Activated T-cell treated with anti-CD3 and anti-CD28 coated beads for 48 hours (primary cell): Measurements from ENCODE around the gene NRTN.
"Not testable (repeated sequence)": the region's sequence is repeated elsewhere in the genome, so short reads cannot be mapped to it uniquely, and the experiment has no call there.

Experiments used
- DNase-seq: peaks from one replicate; pipeline ENCODE4 v3.0.0-alpha.2; 2020; ENCODE audit warnings: low read depth

The NRTN gene

DNA sequence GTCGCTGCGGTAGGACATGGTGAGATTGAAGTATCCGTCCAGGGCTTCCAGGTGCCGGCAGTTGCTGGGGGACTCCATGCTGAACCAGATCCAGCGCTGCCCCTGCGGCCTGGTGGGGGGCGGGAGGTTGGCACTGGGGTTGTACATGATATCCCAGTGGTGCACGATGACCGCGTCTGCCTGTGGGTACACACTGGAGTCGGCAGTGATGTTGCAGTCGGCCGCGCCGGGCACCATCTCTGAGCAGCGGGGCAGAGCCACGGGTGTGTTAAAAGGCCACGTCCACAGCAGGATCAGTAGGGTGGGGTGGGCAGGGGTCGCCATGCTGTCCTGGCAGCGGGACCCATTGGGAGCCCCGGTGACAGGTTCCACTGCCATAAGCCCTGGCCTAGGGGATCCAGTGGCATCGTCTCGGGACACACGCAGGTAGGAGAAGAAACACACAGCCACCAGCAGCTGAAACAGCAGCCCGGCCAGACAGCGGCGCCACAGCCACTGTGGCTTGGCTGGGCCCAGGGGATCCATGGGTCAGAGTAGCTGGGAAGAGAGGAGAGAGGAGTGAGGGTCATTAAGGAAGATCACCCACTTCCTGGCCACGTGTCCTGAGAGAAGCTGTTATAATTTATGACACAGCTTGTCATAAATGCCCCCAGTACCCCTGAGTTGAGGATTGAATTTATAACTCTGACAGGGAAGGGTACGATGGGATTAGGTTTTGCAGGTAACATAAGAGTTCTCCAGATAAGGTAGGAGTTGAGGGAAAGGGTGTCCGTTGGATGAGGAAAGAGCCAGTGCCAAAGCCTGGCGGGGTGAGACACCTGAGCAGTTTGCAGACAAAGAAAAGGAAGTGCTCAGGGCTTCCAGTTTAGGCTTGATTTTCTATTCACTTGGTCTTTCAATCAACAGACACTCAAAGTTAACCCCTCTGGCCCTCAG, 62.6 kb downstream of the NRTN start:
- DNase-seq: no peak

DNA sequence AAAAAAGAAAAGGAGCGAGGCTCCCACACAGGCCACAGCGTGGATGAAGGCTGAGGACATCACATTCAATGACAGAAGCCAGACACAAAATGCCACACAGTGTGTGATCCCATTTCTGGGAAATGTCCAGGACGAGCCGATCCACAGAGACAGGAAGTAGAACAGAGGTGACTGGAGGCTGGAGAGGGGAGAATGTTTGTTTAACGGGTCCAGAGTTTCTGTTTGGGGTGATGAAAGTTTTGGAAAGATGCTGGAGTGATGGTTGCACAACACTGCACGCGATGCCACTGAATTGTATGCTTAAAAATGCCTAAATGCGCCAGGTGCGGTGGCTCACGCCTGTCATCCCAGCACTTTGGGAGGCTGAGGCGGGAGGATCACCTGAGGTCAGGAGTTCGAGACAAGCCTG, 66.1 kb downstream of the NRTN start:
- DNase-seq: no peak

GRCh38 chr19:5873617-5874199, 68.8 kb downstream of the NRTN start:
- no peak for DNase-seq

GRCh38 chr19:5874496-5874895, 69.6 kb downstream of the NRTN start:
- DNase-seq: not testable (repeated sequence)

- DNase-seq: no peak
Measured at GRCh38 chr19:5877427-5877826, 72.6 kb downstream of the NRTN start.

DNA sequence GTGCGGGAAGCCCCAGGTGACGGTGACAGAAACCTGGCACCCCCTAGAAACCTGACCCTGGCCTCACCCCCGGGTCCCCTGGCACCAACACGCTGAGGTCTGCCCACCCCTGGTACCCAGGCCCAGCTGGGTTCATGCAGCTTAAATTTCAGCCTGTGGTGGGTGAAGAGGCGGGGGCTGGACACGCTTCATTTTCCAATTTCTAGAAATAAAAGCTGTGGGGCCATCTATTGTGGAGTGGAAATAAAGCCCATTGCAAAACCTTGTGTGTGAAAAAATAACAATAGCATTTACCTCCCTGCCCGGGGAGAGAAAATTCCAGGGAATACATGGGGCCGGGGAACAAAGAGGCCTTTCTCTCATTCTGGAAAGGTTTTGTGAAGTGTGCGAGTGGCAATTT, 73.0 kb downstream of the NRTN start:
- no peak for DNase-seq
